ENCODE results near the gene ARPP19. TPM values are rescaled to one million over a fixed set of nuclear protein-coding genes. Genes with fewer than 3 reads are reported as not detected.
A peak's percentile ranks its signal among the peaks of the same experiment; 100 is the strongest.
"Not testable (repeated sequence)": the region's sequence is repeated elsewhere in the genome, so short reads cannot be mapped to it uniquely, and the experiment has no call there.

Gene ARPP19
- total RNA-seq, 6 experiments from 2014 or later = 116 to 142 (median 126) TPM

- H3K9me3 Mint-ChIP-seq = no peaks in the 10 kb centered on the region
- H3K4me1 Mint-ChIP-seq (ENCODE audit: low read depth) = peaks cover 53% of the 10 kb centered on the region
- H3K36me3 Mint-ChIP-seq (ENCODE audit: low read depth) = peaks cover 17% of the 10 kb centered on the region
- peak overlapping the region; percentile 92 for H3K4me3 Mint-ChIP-seq
- H3K27ac Mint-ChIP-seq = peak overlapping the region; percentile 40; the same call in 1 of the 2 replicates
- peaks cover 4% of the 10 kb centered on the region for H3K27me3 Mint-ChIP-seq (ENCODE audit: insufficient read depth)
- DNase-seq = no peak
- no peak for TF ChIP-seq CTCF (IDR thresholded peaks at IDR 0.05)
These were observed 1.9 kb downstream of the ARPP19 start for GRCh38 chr15:52566889-52567288.

- DNase-seq = peak; percentile 22
- not testable (repeated sequence) for H3K9me3 Mint-ChIP-seq; H3K27me3 Mint-ChIP-seq (ENCODE audit: insufficient read depth)
- H3K36me3 Mint-ChIP-seq (ENCODE audit: low read depth) = peaks cover 17% of the 10 kb centered on the region
- peak overlapping the region; percentile 73 for H3K27ac Mint-ChIP-seq
- peaks cover 65% of the 10 kb centered on the region for H3K4me1 Mint-ChIP-seq (ENCODE audit: low read depth)
- peak overlapping the region; percentile 26 for H3K4me3 Mint-ChIP-seq
These were observed 3.1 kb downstream of the ARPP19 start for GRCh38 chr15:52565417-52566358.

- H3K4me1 Mint-ChIP-seq (ENCODE audit: low read depth) = peaks cover 80% of the 10 kb centered on the region
- no peaks in the 10 kb centered on the region for H3K9me3 Mint-ChIP-seq
- no peak overlapping the region for H3K27ac Mint-ChIP-seq
- no peak overlapping the region for H3K4me3 Mint-ChIP-seq
- TF ChIP-seq CTCF (IDR thresholded peaks at IDR 0.05) = no peak
- H3K36me3 Mint-ChIP-seq (ENCODE audit: low read depth) = peaks cover 17% of the 10 kb centered on the region
- no peaks in the 10 kb centered on the region; the same call in 1 of the 2 replicates for H3K27me3 Mint-ChIP-seq (ENCODE audit: insufficient read depth)
- DNase-seq = no peak
These were observed 5.2 kb downstream of the ARPP19 start for GRCh38 chr15:52563501-52564060.

GRCh38 chr15:52559575-52559974 lies 9.3 kb downstream of the ARPP19 start:
- no peaks in the 10 kb centered on the region; the same call in 1 of the 2 replicates for H3K27me3 Mint-ChIP-seq (ENCODE audit: insufficient read depth)
- H3K4me1 Mint-ChIP-seq (ENCODE audit: low read depth) = peaks cover 77% of the 10 kb centered on the region
- no peak overlapping the region for H3K4me3 Mint-ChIP-seq
- peak overlapping the region; percentile 88 for H3K27ac Mint-ChIP-seq
- no peaks in the 10 kb centered on the region for H3K9me3 Mint-ChIP-seq
- peak; percentile 19 for DNase-seq
- no peak for TF ChIP-seq CTCF (IDR thresholded peaks at IDR 0.05)
- peaks cover 15% of the 10 kb centered on the region for H3K36me3 Mint-ChIP-seq (ENCODE audit: low read depth)

- no peak for TF ChIP-seq CTCF (IDR thresholded peaks at IDR 0.05)
- Mint-ChIP-seq H3K36me3 (ENCODE audit: low read depth) (peaks cover 20% of the 10 kb centered on the region), H3K4me1 (ENCODE audit: low read depth) (peaks cover 74% of the 10 kb centered on the region), H3K27ac (peak overlapping the region; percentile 88), H3K4me3 (0 out of 2 replicates have a peak overlapping the region, but pooled peaks have one; percentile 65), H3K27me3 (ENCODE audit: insufficient read depth) (no peaks in the 10 kb centered on the region; the same call in 1 of the 2 replicates), H3K9me3 (no peaks in the 10 kb centered on the region)
- DNase-seq = no peak
These were observed 9.8 kb downstream of the ARPP19 start for GRCh38 chr15:52559022-52559421.

GRCh38 chr15:52558196-52558595 lies 10.6 kb downstream of the ARPP19 start:
- H3K4me1 Mint-ChIP-seq (ENCODE audit: low read depth) = peaks cover 68% of the 10 kb centered on the region
- TF ChIP-seq CTCF (IDR thresholded peaks at IDR 0.05) = no peak
- peaks cover 21% of the 10 kb centered on the region for H3K36me3 Mint-ChIP-seq (ENCODE audit: low read depth)
- H3K27me3 Mint-ChIP-seq (ENCODE audit: insufficient read depth) = no peaks in the 10 kb centered on the region; the same call in 1 of the 2 replicates
- H3K27ac Mint-ChIP-seq = peak overlapping the region; percentile 88
- H3K9me3 Mint-ChIP-seq = no peaks in the 10 kb centered on the region
- H3K4me3 Mint-ChIP-seq = peak overlapping the region; percentile 65
- DNase-seq = peak; percentile 50

Measured in HFFc6 (cell line).